Suppressor macrophage (primary cell): Measurements from ENCODE around the gene SLC16A8.
"Not testable (repeated sequence)": the region's sequence is repeated elsewhere in the genome, so short reads cannot be mapped to it uniquely, and the experiment has no call there.

Source experiments
- DNase-seq, 4 experiments: peaks; one replicate each; pipeline ENCODE4 v3.0.0-alpha.2; 2020 to 2022
- total RNA-seq, 17 experiments: gene quantifications; one replicate each; lab custom pipeline; 2026; ENCODE audit warnings: mixed read lengths in 6 of 17, inconsistent platforms in 3 of 17; lab: John Stamatoyannopoulos, UW

SLC16A8 gene, protein sequence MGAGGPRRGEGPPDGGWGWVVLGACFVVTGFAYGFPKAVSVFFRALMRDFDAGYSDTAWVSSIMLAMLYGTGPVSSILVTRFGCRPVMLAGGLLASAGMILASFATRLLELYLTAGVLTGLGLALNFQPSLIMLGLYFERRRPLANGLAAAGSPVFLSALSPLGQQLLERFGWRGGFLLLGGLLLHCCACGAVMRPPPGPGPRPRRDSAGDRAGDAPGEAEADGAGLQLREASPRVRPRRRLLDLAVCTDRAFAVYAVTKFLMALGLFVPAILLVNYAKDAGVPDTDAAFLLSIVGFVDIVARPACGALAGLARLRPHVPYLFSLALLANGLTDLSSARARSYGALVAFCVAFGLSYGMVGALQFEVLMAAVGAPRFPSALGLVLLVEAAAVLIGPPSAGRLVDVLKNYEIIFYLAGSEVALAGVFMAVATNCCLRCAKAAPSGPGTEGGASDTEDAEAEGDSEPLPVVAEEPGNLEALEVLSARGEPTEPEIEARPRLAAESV
- 0 to 2.3 (median 0.11) reads per million in 17 experiments for total RNA-seq

GRCh38 chr22:38083931-38084631, at the start of gene SLC16A8:
Gene SLC16A8 (minus strand): TSS chr22:38084184. CDS start chr22:38082873, 1,311 bp downstream.
- DNase-seq, result no peak

GRCh38 chr22:38133331-38133730, 49.3 kb upstream of the SLC16A8 start:
- no peak for DNase-seq

- no peak for DNase-seq
These were observed 48.8 kb upstream of the SLC16A8 start for GRCh38 chr22:38132794-38133193.

DNA sequence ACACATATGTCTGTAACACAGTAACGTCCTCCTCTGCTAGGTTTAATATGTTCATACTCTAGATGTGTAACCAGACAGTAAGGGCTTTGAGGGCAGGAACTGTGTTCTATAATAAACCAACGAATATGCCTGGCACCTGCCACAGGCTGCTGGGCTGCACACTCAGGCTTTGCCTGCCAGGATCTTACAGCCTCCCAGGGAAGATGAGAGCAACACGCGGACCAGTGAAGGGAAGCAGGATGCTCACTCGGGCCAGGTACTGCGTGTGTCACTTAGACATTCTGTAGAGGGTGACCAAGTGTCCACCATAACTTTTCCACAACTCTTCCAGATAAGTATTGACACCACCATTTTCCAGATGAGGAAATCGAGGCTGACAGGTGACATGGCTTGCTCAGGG, 48.2 kb upstream of the SLC16A8 start:
- DNase-seq, result no peak

DNA sequence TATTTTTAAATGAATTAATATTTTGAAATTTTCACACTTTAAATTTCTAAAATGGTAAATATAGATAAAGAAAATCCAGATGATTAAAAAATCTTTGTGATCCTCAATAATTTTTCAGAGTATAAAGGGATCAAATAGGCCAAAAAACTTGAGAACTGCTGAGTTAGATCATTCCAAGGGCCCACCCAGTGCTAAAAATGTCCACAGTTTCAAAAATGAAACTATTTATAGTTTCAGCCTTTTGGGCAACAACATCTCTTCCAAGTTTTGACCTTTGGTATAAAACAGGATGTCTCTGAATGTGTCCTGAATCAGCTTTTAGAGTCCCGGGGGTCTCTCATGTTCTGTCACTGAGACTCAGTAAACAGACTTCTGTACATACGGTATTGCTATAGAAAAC, 47.4 kb upstream of the SLC16A8 start:
- no peak for DNase-seq

GRCh38 chr22:38129856-38130255, 45.9 kb upstream of the SLC16A8 start:
- DNase-seq, result no peak

DNA sequence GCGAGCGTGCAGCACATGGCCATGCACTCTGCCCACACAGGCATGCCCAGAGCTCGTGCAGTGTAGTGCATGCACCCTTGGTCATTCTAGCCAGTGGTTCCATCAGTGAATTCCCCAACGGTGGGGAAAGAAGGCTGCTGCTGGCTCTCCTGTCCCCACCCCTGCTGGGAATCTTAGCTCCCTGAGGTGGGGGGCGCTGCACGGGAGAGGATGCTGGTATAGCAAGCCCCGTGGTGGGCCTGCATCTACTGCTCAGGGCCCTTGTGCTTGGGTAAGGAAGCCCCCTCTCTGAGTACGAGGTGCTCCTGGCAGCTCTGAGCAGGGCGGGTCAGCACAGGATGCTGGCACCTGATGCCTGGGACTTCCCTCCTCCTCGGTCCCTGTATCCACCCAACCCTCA, 45.0 kb upstream of the SLC16A8 start:
- DNase-seq, result no peak

DNA sequence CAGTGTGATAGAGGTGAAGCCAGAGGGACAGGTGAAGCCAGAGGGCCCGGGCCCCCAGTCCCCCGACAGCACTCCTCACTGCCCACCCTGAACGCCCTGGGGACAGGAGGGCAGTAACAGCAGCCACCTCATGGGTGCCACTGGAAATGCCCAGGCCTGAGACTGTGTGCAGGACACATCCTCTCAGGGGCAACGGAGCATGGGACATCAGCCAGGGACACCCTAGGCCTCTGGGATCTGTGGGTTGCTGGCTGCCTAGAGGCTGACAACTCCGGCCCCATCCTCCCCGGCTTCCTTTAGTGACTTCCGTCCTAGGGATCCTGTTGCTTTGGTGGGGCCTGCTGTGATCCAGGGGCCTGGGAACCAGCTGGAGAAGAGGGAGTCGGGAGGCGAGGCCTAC, 43.9 kb upstream of the SLC16A8 start:
- DNase-seq, result no peak

DNA sequence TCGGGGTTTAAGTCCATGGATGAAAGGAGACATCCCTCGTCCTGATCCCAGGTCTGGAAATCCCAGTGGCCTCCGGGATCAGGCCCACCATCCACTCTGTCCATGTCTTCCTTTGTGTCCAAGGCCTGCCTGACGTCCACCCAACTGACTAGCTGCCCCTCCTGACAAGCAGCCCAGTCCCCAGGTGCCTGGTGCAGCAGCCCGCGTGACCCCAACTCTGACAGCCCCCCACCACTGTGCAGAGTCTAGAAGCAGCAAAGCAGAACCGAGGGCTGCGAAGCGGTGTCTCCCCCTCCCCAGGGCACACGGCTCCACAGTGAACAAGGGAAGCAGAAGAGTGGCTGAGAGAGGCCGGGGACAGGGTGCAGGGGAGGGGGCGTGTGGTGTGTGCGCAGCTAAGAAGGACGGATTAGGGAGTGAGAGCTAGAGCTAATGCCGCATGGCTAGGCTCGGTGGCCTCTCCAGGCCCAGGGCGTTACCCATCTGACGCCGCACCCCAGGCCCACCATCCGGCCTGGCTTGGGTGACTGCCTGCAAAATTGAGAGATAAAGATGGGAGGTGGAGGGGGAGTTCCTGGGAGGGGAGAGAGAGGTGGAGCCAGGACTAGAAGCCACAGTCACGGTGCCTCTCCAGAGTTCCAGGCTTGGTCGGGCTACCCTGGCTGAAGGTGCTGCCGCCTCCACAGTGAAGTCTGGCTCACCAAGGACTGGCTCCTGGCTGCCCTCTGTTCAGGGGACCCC, 43.1 kb upstream of the SLC16A8 start:
- no peak for DNase-seq

GRCh38 chr22:38125751-38126201, 41.8 kb upstream of the SLC16A8 start:
- no peak for DNase-seq

DNA sequence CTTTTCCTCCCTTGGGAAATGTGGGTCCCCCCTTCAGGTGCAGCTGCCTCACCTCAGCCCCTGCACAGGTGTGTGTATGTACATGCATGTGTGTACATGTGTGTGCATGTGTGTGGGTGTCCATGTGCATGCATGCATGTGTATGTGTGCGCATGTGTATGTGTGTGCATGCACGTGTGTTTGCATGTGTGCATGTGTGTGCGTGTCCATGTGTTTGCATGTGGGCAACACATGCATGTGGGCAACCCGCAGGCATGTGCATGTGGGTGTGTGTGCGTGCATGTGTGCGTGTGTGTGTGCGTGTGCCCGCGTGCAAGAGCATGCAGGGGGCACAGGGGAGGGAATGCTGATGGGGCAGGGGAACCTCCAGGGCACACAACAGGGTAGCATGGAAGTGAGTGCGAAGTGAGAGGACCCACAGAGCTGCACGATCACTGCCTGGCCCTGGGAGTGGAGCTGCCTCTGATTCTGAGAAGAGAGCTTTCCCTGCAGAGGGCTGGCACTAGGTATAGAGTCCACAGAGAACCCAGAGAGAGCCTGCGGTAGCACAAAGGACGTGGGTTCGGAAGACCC, 41.1 kb upstream of the SLC16A8 start:
- DNase-seq, result no peak

DNA sequence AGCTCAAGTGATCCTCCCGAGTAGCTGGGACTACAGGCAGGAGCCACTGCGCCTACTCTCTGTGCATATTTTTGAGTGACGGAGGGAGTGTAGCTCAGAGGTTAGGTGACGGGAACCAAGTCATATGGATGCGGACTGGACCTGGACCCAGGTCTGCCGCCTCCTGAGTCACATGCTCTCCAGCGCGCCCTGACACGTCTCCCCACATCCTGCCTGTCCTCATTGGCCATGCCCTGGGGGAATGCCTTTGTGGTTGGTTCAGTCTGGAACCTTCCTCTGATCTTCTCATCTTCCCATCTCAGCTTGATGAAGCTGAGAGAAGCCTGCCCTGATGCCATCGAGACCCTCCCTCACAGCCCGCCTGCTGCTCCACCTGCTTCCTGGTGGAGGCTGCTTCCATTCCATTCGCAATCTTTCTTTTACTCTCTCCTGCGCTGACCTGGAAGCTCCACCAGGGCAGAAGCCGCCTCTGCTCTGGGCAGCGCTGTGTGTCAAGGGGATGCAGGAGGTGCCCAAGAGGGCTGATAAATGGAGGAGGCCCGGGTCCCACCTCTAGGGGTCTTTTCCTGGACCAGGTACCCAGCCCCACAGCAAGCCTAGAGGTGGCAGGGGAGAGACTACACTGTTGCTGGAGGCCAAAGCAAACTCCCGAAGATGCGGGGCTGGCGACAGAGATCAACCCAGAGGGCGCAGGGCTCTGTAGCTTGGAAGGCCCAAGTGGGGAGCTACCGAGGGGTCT, 40.4 kb upstream of the SLC16A8 start:
- no peak for DNase-seq

DNA sequence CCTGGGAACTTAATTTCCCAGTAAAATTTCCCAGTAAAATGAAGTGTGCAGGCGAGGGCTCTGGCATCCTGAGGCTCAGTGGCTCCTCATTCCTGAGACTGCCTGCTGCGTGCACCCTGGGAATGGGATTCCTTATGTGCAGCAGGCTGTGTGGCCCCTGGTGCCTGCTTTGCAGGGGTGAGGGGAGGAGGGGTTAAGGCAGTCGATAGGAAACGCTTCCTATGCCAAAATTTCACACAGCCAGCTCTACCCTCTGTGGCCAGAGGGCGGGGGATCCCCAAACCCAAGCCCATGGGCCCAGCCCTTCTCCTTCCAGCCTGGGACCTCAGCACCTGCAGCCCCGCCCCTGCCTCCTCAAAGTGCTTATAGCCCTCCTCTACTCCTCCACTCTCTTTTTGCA, 38.6 kb upstream of the SLC16A8 start:
- DNase-seq, result no peak

GRCh38 chr22:38120359-38121110, 36.6 kb upstream of the SLC16A8 start:
- DNase-seq, result no peak

- not testable (repeated sequence) for DNase-seq
These were observed 34.8 kb upstream of the SLC16A8 start for GRCh38 chr22:38118747-38119146.

DNA sequence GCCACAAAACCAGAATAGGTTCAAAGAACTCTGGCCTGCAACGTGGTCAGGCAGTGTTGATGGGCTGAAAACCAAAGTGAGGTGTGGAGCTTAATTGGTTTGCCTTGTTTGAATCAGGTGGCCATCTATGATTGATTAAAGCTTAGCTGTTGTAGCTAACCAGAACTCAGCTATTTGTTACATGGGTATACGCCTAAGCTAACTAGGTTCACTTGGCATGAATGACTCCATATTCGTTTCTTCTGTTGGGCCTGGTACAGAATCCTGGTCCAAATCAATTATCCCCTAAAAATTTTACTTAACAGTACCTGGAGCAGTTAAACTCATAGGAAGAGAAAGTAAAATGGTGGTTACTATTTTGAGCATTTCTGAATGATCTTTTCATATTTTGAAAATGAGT, 34.2 kb upstream of the SLC16A8 start:
- no peak for DNase-seq

DNA sequence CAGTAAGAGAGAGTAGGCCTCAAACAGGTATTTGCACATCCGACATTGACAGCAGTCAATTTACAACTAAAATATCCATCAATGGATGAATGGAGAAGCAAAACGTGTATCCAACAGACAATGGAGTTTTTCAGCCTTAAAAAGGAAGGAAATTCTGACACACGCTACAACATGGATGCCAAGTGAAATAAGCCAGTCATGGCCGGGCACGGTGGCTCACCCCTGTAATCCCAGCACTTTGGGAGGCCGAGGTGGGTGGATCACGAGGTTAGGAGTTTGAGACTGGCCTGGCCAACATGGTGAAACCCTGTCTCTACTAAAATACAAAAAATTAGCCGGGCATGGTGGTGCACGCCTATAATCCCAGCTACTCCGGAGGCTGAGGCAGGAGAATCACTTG, 33.6 kb upstream of the SLC16A8 start:
- DNase-seq, result not testable (repeated sequence)

- no peak for DNase-seq
These were observed 31.6 kb upstream of the SLC16A8 start for GRCh38 chr22:38115423-38116205.

DNA sequence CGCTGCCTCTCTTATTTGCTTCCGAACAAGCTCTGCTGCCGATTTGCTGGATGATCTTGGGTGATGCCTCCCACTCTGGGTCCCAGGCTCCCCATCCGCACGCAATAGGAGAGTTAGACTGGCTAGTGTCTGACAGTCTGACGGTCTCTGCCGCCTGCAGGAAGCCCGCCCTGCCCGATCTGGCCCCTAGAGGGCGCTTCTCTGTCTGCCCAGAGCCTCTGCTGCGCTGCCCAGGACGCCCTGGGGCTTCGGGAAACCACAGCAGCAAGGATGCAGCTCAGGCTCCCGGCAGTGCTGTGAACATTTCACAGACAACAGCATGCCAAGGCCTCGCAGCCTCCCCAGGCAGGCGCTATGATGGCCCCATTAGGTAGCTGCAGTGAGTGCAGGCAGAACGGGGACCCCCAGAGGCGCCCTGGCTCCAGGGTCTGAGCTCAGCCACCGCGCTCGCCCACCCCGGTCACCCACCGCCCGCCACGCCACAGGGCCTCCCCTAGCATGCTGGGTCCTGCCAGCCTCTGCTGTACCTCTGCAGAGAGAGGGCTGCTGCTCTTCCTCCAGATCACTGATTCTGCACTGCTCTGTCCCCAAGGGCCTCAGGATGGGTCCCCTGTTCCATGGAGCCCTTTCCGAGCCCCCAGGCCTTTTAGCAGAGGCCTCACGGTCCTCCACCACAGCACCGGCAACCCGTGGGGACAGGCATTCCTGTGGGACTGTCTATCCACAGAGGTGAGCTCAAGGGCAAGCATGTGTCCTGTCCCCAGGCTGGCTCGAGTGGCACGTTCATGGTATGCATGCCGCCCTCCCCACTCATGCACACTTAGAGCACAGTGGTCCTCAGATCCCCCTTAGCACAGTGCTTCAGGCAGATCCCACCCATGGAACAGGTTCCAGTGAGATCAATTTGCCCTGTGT, 30.8 kb upstream of the SLC16A8 start:
- DNase-seq, result peak; percentile 85 to 94 (median 92)
